Measurements from ENCODE around the gene KCNN3.
"Not testable (repeated sequence)": the region's sequence is repeated elsewhere in the genome, so short reads cannot be mapped to it uniquely, and the experiment has no call there.

Gene KCNN3

DNA sequence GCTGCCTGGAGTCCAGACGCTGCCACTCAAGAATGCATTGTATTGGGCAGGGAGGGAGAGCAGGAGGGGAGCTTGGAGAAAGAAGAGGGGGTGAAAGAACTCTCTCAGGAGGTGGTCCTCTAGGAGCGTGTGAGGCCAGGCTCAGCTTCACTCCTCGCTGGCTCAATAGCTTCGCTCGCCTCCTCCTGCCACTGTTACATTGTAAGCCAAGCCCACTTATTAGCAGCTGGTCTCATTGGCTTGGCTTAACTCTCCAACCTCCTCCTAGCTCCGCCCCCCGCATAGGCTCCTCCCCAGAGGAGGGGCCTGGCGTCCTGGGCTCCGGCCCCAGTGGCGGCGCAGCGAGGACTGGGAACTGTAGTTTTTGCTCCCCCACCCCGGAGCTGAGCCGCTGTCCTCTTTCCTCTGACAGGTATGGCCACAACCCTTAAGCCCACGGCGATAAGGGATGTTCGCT, at the start of gene KCNN3:
KCNN3 (minus strand) TSS at position 167 of the 457 bp plus-strand sequence. CDS start 317 bp downstream, outside the sequence.
- TF ChIP-seq, protein P1, sequence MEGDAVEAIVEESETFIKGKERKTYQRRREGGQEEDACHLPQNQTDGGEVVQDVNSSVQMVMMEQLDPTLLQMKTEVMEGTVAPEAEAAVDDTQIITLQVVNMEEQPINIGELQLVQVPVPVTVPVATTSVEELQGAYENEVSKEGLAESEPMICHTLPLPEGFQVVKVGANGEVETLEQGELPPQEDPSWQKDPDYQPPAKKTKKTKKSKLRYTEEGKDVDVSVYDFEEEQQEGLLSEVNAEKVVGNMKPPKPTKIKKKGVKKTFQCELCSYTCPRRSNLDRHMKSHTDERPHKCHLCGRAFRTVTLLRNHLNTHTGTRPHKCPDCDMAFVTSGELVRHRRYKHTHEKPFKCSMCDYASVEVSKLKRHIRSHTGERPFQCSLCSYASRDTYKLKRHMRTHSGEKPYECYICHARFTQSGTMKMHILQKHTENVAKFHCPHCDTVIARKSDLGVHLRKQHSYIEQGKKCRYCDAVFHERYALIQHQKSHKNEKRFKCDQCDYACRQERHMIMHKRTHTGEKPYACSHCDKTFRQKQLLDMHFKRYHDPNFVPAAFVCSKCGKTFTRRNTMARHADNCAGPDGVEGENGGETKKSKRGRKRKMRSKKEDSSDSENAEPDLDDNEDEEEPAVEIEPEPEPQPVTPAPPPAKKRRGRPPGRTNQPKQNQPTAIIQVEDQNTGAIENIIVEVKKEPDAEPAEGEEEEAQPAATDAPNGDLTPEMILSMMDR (IDR thresholded peaks at IDR 0.05; ENCODE audit: extremely low read depth, missing control alignments), result no peak
- peak; percentile 95 for DNase-seq (ENCODE audit: low spot score)

DNA sequence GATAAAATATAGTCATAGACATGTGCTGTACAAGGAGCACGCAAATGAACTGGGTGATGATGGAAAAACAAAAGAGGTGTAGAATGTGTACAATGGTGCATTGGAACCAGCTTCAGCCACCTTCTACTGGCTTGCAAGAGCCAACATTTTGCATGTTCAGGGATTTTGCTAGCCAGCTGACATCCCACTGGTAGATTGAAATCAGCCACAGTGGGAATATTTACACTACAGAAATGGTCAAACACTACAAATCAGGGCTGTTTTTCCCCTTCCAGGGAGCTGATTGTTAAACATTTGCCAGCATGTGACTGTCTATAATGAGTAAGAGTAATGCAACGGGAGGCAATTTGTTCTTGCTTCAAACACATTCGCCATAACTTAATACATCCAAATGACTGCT, 43.2 kb upstream of the KCNN3 start:
- TF ChIP-seq, protein P1 (IDR thresholded peaks at IDR 0.05; ENCODE audit: extremely low read depth, missing control alignments), result no peak
- no peak for DNase-seq (ENCODE audit: low spot score)

DNA sequence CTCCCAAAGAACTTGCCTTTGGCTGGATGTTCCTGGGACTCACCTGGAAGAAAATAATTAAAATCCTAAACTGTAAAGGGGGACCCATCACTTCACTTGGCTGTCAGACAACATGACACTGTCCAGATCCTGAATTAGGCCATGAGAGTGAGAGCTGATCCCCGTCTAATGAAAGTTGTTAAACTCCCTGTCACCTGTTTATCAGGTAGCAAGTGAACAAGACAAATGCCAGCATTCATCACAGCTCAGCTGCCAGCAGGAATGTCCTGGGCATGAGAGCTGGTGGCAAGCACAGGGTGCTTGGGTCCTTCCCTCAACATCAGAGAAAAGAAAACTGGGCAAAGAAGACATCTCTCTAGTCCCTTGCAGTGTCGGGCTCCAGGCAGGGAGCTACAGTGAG, 42.7 kb upstream of the KCNN3 start:
- TF ChIP-seq, protein P1 (IDR thresholded peaks at IDR 0.05; ENCODE audit: extremely low read depth, missing control alignments), result no peak
- DNase-seq (ENCODE audit: low spot score), result no peak

DNA sequence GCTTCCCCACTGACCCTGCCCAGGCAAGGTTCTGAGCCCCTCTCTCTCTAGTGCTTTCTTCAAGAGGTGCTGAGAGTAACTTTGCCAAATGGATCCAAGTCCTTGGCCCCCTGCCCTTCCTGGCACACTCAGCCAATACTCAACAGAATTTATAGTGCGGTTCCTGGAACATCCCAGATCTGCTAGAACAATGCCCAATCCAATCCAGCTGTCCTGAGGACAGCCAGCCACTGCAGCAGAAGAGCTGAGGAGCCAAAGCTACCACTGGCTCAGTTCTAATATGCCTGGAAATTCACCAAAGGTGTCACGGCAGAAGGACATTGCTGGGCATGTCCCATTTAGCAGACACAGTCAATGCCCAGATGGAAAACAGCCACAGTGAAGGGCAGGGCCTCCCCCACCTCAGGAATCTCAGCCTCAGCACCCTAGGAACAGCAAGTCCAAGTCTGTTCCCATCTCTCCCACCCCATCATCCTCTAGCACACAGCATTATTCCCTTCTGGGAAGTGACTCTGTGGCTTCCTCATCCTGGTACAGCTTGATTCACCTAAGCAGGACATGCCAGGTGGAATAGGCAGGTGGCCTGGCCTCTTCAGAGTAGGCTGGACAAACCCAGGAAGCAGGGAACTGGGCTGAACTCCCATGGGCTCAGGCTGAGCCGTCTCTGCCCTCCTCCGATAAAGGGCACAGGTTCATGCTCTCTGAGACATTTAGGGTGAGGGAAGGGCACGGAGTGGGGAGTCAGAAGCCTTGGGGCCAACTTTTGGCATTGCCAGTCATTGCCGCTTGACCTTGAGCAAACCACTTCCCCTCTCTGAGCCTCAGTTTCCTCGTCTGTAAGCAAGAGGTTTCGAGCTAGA, 41.8 kb upstream of the KCNN3 start:
- TF ChIP-seq, protein P1 (IDR thresholded peaks at IDR 0.05; ENCODE audit: extremely low read depth, missing control alignments), result no peak

DNA sequence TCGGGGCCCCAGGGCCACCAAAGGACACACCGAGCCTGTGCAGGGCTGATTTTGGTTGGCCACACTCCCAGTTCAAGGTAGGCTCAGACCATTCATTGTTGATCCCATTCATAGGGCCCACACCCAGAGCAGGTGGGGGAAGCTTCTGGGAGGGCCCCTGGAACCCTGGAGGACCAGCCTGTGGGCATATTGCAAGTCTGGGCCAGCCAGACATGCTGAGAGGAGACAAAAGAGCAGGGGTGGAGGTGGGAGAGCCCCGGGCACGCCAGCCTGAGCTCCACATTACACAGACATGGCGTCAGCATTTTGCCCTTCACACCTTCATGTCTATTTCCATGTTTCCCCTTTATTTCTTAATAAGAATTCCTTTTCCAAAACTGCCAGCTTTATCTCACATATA, 40.8 kb upstream of the KCNN3 start:
- TF ChIP-seq, protein P1 (IDR thresholded peaks at IDR 0.05; ENCODE audit: extremely low read depth, missing control alignments), result no peak
- no peak for DNase-seq (ENCODE audit: low spot score)

More for the DNA sequence above, 41.8 kb upstream of the KCNN3 start:
- no peak for DNase-seq (ENCODE audit: low spot score)

DNA sequence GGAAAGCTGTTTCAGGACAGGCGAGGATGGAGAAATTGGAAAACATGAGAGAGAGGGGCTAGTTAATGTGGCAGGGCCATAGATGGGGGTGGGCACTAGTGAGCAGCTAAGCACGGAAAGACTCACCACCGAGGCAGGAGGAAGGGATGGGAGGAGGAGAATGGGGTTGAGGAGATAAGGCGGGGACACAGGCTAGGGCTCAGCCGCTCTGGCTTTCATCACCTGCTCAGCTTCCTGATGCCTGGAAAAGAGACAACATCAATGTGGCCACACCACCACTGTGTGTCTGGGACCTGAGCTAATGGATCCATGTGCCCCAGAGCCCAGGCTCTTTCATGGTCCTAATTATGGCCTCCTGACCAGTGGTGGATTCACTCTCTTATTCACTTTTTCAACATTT, 38.9 kb upstream of the KCNN3 start:
- no peak for DNase-seq (ENCODE audit: low spot score)
- TF ChIP-seq, protein P1 (IDR thresholded peaks at IDR 0.05; ENCODE audit: extremely low read depth, missing control alignments), result no peak

DNA sequence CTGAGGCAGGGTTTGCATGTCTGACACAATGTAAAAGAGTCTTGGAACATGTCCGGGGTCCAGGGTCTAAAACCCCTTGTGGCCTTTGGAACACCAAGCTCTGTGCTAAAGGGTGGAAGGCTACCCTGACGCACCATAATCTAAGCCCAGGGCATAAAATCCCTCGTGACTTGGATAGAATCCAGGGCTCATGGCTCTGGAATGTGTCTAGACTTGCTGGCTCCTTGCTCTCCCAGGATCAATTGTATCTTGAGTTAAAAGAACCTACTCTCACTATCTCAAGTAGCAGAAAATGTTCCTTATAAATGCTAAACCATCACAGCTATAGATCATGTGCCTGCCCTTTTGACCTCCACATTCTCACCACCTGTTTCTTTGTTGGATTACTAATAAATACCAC, 38.0 kb upstream of the KCNN3 start:
- not testable (repeated sequence) for DNase-seq (ENCODE audit: low spot score)
